Activated T-cell treated with anti-CD3 and anti-CD28 coated beads for 4 hours (primary cell): ENCODE results near the gene LILRB4.
"Not testable (repeated sequence)": the region's sequence is repeated elsewhere in the genome, so short reads cannot be mapped to it uniquely, and the experiment has no call there.

Source experiments
- DNase-seq: peaks from one replicate; pipeline ENCODE4 v3.0.0-alpha.2; 2020

LILRB4 gene

GRCh38 chr19:54662730-54663129, at the start of gene LILRB4:
LILRB4 (plus strand) TSS chr19:54662985; CDS start chr19:54663034, 49 bp downstream.
- DNase-seq = no peak

GRCh38 chr19:54614726-54615125, 48.1 kb upstream of the LILRB4 start:
- no peak for DNase-seq

- DNase-seq = no peak
Observed at GRCh38 chr19:54616057-54616456, 46.7 kb upstream of the LILRB4 start.

- DNase-seq = no peak
Observed at GRCh38 chr19:54616821-54617560, 45.8 kb upstream of the LILRB4 start.

GRCh38 chr19:54620464-54620863, 42.3 kb upstream of the LILRB4 start:
- no peak for DNase-seq

- no peak for DNase-seq
Observed at GRCh38 chr19:54622431-54622830, 40.4 kb upstream of the LILRB4 start.

GRCh38 chr19:54624234-54624633, 38.6 kb upstream of the LILRB4 start:
- DNase-seq = not testable (repeated sequence)

GRCh38 chr19:54624934-54625730, 37.7 kb upstream of the LILRB4 start:
- not testable (repeated sequence) for DNase-seq

- DNase-seq = no peak
Observed at GRCh38 chr19:54626757-54627156, 36.0 kb upstream of the LILRB4 start.

GRCh38 chr19:54627912-54628311, 34.9 kb upstream of the LILRB4 start:
- not testable (repeated sequence) for DNase-seq

GRCh38 chr19:54630262-54630661, 32.5 kb upstream of the LILRB4 start, which contains the start of gene LILRB1:
LILRB1 (plus strand) TSS chr19:54630484; CDS start chr19:54631074, 590 bp downstream.
- DNase-seq = not testable (repeated sequence)

- DNase-seq = no peak
Observed at GRCh38 chr19:54630782-54631181, 32.0 kb upstream of the LILRB4 start.

- not testable (repeated sequence) for DNase-seq
Observed at GRCh38 chr19:54631489-54632337, 31.1 kb upstream of the LILRB4 start.

GRCh38 chr19:54632517-54632916, 30.3 kb upstream of the LILRB4 start:
- not testable (repeated sequence) for DNase-seq

- no peak for DNase-seq
Observed at GRCh38 chr19:54633401-54633800, 29.4 kb upstream of the LILRB4 start.

- not testable (repeated sequence) for DNase-seq
Observed at GRCh38 chr19:54636081-54636480, 26.7 kb upstream of the LILRB4 start.

- no peak for DNase-seq
Observed at GRCh38 chr19:54638683-54639082, 24.1 kb upstream of the LILRB4 start.

- DNase-seq = not testable (repeated sequence)
Observed at GRCh38 chr19:54642953-54643352, 19.8 kb upstream of the LILRB4 start.

- DNase-seq = not testable (repeated sequence)
Observed at GRCh38 chr19:54643583-54643982, 19.2 kb upstream of the LILRB4 start.

- DNase-seq = no peak
Observed at GRCh38 chr19:54644056-54644455, 18.7 kb upstream of the LILRB4 start.

GRCh38 chr19:54646331-54646841, 16.4 kb upstream of the LILRB4 start:
- no peak for DNase-seq

GRCh38 chr19:54648129-54648528, 14.7 kb upstream of the LILRB4 start:
- no peak for DNase-seq
